Activated T-cell treated with anti-CD3 and anti-CD28 coated beads for 48 hours (primary cell): ENCODE measurements around the gene GRIP2.

Experiments used
- DNase-seq: peaks from one replicate; pipeline ENCODE4 v3.0.0-alpha.2; 2020; ENCODE audit warnings: low read depth

GRIP2 gene

DNA sequence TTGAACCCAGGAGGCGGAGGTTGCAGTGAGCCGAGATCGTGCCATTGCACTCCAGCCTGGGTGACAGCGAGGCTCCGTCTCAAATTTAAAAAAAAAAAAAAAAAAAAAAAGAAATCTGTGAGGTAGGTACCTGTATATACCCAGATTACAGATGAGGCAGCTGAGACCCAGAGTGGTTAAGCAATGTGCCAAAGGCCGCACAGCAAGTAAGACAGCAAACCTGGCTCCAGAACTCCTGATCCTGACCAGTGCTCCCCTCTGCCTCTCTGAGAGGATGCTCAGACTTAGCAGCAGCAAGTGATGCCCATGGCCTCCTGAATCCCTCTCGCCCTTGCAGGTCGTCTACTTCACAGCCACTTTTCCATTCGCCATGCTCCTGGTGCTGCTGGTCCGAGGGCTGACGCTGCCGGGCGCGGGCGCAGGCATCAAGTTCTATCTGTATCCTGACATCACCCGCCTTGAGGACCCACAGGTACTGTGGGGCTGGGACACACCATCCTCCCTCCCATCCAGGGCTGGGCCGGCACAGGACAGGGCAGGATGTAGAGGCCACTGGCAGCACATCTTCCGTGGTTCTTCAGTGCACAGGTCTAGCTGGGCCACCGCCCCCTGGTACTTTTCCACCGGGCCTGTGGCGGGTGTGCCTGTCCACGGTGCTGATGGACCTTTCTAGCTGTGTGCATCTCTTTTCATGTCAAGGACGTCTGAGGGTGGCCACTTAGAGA, 73.8 kb downstream of the GRIP2 start:
- no peak for DNase-seq

DNA sequence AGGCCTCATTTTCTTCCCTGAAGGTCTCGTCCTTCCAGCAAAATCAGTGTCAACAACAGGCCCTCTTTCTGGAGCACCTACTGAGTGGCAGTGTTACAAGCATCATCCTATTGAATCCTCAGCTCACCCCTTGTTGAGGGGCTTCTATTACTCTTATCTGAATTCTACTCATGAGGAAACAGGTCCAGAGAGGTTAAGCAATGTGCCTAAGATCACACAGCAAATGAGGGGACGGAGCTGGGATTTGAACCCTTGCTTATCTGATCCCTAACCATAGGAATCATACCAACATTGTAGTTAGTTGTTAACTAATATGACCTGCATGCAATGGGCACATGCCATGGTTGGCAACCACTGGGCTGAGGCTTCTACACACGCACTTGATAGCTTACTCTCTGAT, 74.7 kb downstream of the GRIP2 start:
- DNase-seq = no peak

GRCh38 chr3:14464521-14464920, 75.6 kb downstream of the GRIP2 start:
- no peak for DNase-seq

DNA sequence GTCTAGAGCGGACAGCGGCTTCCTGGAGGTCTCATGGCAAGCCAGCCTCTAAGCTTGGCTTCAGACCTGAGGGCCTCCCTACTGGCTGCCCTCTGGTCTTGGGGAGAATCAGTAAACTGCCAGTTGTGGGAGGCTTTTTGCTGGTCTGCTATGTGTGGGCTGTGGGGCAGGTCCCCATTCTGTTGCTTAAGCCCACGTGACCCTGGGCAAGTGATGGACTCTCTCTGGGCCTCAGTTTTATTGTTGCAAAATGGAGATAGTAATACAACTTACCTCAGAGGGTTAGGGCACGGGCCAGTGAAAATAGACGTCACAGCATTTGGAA, 76.0 kb downstream of the GRIP2 start:
- DNase-seq = no peak

DNA sequence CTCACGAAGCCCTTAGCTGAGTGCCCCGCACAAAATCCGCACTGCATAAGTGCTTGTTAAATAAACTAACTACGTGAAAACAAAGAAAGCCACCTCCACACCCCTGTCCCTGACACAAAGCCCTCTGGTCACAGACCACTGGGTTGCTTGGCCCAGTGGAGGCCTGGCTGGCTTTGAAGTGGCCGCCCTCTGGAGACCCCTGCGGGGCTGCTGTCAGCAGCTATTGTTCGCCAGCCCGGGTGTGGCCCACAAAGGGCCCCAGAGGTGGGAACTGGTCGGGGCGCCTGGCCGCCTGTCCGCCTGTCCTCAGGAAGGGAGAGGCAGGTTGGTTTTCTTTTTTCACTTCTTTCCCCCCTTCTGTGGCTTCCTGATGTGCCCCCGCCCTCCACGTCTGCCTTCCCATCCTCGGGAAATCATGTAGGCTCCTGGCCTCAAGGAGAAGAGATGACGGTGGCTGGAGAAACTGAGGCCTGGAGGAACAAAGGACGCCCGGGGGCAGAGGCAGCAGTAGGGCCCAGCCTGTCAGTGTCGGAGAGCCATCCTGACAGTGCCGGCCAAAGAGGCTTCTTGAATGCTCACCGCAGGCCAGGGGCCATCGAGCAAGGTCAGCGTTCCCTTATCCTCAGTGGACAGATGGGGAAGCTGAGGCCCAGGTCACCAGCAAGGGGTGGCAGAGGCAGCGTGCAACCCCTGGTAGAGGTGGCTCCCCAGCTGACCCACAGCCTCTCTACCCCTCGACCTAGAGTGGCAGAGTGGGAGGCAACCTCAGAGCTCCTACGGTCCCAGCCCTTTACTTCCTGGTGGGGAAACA, 76.6 kb downstream of the GRIP2 start:
- no peak for DNase-seq

DNA sequence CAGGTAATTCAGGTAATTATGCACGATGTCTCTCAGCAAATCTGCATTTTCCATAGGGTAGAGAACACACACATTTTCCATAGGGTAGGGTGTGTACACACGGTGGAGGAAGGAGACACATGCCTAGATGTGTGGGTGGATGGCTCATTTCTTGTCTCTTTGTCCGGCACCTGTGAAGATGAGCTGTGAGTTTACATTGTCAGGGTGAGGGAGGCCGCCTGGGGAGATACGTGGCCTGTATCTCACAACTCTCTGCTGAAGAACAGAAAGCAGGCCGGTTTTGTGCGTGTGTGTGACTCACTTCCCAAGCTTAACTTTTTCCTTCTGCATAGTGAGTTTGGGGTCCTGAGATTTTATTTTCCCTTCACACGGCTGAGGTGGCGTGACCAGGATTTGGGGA, 77.4 kb downstream of the GRIP2 start:
- DNase-seq = peak; percentile 26

GRCh38 chr3:14461748-14462324, 78.3 kb downstream of the GRIP2 start:
- no peak for DNase-seq

DNA sequence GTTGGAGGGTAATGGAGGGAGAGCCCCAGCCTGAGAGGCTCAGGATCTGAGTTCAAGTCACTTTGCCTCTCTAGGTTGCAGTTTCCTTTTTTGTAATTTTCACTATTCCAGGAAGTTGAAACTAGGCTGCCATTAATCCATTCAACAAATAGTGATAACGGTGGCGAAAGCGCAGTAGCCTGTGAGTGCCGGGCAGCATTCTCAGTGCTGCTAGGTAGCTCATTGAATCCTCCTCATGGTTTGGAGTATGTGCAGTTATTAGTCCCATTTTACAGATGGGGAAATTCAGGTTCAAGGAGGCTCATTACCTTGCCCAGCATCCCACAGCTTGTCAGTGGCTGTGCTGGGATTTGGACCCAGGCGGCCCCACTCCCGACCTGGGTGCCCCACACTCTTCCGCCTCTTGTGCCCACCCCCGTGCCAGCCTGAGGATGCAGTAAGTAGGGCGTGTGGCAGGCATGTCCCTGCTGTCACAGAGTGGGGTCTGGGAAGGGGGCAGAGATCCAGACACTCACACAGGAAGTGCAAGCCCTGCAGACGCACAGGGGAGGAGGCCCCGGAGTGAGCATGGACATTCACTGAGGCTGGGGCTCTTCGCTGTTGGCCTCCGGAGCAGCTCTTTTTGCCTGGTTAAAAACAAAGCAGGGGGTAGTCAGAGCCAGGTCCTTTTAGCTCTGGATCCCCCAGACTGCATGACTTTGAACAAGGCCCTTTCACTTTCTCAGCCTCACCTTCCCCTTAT, 79.0 kb downstream of the GRIP2 start:
- no peak for DNase-seq

DNA sequence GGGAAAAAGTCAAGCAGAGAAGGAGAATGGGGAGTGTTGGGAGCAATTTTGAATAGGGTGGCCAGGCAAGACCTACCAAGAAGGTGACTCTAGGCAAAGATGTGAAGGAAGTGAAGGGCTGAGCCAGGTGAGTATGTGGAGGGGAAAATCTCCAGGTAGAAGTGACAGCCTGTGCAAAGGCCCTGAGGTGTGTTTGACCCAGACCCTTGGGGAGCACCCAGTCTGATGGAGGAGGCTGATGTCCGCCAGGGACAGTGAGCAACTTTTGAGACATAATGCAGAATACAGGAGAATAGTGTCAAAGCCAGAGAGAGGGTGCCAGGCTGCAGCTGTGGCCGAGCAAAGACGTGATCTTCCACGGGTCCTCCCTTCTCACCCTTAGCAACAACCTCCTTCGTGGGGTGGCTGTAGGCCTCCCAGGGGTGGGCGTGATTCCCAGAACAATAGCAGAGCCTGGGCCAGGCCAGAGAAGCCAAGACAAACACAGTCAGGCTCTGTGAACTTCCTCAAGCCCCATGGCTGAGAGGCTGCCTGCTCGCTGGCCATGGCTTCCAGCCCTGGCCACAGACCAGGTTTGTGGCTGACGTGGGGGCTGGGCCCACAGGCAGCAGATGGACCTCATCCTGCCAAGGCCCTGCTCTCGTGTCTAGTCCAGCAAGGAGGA, 79.7 kb downstream of the GRIP2 start:
- DNase-seq = no peak

DNA sequence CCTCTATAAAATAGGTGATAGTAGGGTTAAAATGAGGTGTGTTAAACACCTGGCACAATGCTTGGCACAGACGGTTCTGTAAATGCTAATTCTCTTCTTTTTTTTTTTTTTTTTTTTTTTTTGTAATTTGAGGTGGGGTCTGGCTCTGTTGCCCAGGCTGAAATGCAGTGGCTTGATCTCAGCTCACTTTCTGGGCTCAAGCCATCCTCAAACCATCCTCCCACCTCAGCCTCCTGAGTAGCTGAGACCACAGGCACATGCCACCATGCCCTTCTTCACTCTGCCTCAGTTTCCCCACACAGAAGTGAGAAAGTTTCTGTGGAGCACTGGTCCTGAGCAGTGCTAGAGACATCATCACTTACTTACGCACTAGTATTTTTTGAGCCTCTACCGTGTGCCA, 80.4 kb downstream of the GRIP2 start:
- no peak for DNase-seq

GRCh38 chr3:14459384-14459783, 80.8 kb downstream of the GRIP2 start:
- no peak for DNase-seq

DNA sequence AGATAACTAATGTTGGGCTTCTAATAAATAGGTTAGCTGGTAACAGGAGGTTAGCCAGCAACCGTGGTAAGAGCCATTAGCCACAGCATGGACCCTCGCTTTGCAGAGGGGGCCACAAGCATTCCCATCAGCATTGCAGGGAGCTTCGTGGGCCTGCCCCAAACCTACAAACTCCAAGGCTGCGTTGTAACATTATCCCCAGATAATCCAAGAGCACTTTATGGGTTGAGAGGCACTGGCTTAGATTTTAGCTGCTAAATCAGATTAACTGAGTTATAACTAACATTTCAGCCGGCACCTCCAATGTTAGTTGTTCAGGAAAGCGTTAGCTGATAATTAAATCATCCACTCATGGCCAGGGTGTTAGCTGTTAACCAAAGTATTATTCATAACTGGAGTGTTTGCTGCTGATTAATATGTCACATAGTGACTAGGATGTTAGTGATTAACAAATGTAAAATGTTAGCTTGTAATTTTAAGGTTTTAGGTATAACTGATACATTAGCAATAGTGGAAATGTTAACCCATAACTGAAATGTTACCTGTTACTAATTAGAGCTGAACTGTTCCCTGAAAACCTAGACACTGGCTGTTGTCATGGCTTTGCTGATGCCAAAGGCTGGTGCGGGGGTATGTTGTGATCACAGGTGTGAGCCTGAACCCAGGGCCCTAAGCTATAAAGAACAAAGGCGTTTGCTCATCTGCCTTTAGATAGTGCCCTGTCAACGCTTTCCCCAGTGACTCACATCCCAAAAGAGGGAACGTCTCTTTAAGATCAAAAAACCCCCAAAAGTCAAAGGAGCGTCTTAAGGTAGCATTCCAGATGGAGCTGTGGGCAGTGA, 81.5 kb downstream of the GRIP2 start:
- DNase-seq = no peak

GRCh38 chr3:14457999-14458398, 82.1 kb downstream of the GRIP2 start:
- DNase-seq = no peak

GRCh38 chr3:14457481-14457880, 82.7 kb downstream of the GRIP2 start:
- no peak for DNase-seq

DNA sequence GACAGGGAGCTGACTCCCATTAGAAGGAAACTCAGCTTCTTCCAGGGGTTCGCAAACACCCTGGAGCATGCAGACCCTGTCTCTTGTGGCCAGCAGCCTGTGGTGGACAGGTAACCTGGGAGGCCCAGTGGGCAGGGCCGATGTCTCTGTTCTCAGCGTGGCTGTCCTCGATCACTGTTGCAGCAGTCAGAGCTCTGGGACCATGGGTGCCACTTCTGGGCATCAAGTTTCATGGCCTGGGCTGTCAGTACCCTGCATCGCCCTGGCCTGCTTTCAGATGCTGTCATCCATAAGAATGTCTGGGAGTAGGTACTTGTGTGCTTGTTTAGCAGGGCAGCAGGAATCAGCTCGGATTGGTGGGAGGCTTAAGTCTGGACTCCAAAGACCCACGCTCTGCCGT, 83.3 kb downstream of the GRIP2 start:
- no peak for DNase-seq

DNA sequence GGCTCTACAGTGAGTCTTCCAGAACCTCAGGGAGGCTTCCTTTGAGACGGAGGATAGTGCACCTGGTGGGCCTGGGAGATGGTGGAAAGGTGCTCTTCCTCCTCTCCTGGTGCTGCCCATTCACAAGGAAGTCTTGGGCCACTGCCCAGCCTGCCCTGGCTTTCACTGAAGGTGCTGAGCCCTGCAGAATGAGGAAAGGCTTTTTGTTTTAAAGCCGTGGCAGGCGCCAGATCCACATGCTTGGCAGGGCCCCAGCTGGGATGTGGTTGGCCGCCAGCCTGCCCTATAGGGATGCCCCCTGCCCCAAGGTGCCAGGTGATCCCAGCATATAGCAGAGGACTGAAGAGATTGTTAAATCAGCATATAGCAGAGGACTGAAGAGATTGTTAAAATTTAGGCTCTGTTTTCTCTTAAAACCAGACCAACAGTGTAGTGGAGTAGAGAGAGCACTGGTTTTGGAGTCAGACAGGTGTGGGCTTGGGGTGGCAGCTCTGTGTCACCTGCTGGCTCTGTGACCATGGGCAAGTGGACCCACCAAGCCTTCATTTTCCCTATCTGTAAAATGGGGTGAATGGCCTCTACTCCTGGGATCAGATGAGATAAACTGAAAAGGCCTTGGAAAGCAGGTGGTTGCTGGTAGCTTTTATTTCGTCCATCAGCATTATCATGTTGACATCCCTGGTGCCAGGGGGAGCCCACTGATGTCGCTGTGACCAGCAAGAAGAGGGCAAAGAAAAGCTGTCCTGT, 84.4 kb downstream of the GRIP2 start:
- no peak for DNase-seq

DNA sequence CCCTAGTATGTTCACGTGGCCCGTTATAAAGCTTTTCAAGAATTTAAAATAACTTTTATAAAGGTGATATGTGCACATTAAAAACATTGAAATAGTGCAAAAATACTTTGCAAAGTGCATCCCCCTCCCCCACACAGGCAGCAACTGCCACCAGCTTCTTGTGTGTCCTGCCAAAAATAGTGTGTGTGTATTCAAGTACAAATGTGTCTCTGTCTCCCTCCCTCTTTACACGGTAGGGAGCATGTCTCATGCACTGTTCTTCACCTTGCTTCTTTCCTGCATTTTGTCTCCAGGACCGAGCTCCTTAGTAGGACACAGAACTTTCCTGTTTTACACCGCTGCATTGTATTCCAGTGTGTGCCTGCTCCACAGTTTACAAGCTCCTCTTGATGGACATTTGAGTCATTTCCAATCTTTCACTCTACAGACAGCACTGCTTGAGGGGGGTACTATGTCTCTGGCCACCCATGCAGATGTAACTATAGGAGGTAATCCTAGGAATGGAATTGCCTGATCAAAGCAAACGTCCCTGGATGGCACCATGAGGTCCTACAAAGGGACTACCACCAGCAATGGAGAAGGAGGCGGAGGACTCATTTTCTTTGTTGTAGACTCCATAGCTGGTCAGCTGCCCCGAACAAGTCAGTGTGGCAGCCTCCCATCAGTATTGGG, 85.4 kb downstream of the GRIP2 start:
- no peak for DNase-seq

- DNase-seq = no peak
Measured at GRCh38 chr3:14453876-14454638, 86.1 kb downstream of the GRIP2 start.
